ENCODE data around the gene DOCK2. TPM values are rescaled to one million over a fixed set of nuclear protein-coding genes. Genes with fewer than 3 reads are reported as not detected.

The DOCK2 gene
- polyA plus RNA-seq, 1 experiment: 1.6 TPM

DNA sequence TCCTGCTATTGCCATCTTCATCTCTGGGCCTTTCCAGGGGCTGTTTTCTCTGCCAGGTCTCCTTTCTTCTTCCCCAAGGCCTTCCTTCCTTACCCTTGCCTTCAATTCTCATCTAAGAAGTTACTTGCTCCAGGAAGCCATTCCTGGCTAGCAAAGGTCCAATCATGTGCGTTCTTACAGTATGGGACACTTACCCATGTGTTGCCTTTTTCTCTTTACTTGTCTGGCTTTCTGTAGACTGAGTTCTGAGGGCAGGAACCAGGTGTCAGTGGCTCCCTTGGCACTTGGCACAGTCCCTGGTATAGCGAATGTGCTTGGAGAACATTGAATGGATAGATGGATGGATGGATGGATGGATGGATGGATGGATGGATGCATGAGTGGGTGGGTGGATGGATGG, 478.9 kb downstream of the DOCK2 start:
- ChIA-PET POLR2A (no interaction called here), CTCF (no interaction called here)
- H3K9me3 ChIP-seq (ENCODE audit: control insufficient read depth, insufficient read depth, low read length): no peaks in the 10 kb centered on the region
- no peak overlapping the region for H3K27ac ChIP-seq (ENCODE audit: low read depth, low read length)
- H3K27me3 ChIP-seq (ENCODE audit: control insufficient read depth, insufficient read depth, low read length): peaks cover 2% of the 10 kb centered on the region
- H3K4me3 ChIP-seq (ENCODE audit: low read depth, low read length): no peak overlapping the region
- no peak for TF ChIP-seq CTCF (IDR thresholded peaks at IDR 0.05; ENCODE audit: low read depth, low read length)
- no peak for DNase-seq (ENCODE audit: low read depth, low spot score)

DNA sequence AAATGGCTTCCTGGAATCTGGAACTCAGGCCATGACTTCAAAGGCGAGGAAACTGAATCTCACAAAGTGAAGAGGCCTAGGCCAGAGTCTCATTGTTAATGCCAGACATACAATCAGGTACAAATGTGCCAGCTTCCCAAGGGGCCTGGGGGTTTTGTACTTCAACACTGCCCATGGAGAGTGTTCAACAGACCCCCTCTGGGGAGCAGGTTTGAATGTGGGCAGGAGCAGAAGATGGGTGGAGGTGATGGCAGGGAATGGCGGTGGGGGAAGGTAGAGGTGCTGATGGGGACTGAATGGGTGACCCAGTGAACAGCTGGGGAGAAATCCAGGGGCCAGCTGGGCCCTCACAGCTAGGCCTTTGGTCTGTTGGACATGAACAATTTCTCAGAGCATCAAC, 480.7 kb downstream of the DOCK2 start:
- Histone ChIP-seq H3K27me3 (ENCODE audit: control insufficient read depth, insufficient read depth, low read length) (peaks cover 2% of the 10 kb centered on the region), H3K27ac (ENCODE audit: low read depth, low read length) (no peak overlapping the region), H3K4me3 (ENCODE audit: low read depth, low read length) (no peak overlapping the region), H3K9me3 (ENCODE audit: control insufficient read depth, insufficient read depth, low read length) (no peaks in the 10 kb centered on the region)
- CTCF ChIA-PET: interaction anchor here (3.3 kb wide), 1 partner anchor 17 kb away, joined by 11 read pairs; no protein-coding TSS in a partner anchor
- TF ChIP-seq CTCF (IDR thresholded peaks at IDR 0.05; ENCODE audit: low read depth, low read length): no peak
- no peak for DNase-seq (ENCODE audit: low read depth, low spot score)
- POLR2A ChIA-PET: no interaction called here

DNA sequence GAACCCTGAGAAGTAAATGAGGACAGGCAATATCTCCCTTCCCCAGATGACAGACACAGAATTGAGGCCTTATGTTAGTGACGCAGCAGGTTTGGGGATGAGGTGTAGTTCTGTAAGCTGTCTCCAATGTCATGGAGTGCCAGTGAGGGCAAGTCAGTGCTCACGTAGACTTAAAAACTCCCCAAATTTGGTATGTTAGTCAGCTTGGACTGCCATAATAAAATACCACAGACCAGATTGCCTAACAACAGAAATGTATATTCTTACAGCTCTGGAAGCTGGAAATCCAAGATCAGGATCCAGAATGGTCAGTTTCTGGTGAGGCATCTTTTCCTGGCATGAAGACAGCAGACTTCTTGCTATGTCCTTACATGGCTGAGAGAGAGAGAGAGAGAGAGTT, 483.5 kb downstream of the DOCK2 start:
- H3K27ac ChIP-seq (ENCODE audit: low read depth, low read length): peak overlapping the region; percentile 94
- POLR2A ChIA-PET: interaction anchor here (0.6 kb wide), 1 partner anchor 149 kb away, joined by 10 read pairs; no protein-coding TSS in a partner anchor
- H3K27me3 ChIP-seq (ENCODE audit: control insufficient read depth, insufficient read depth, low read length): no peaks in the 10 kb centered on the region
- DNase-seq (ENCODE audit: low read depth, low spot score): peak; percentile 66
- CTCF ChIA-PET: interaction anchor here (1.0 to 1.3 kb wide), 2 partner anchors 50 to 64 kb away, joined by 4 to 6 read pairs; no protein-coding TSS in a partner anchor
- TF ChIP-seq CTCF (IDR thresholded peaks at IDR 0.05; ENCODE audit: low read depth, low read length): no peak
- H3K9me3 ChIP-seq (ENCODE audit: control insufficient read depth, insufficient read depth, low read length): no peaks in the 10 kb centered on the region
- H3K4me3 ChIP-seq (ENCODE audit: low read depth, low read length): no peak overlapping the region

DNA sequence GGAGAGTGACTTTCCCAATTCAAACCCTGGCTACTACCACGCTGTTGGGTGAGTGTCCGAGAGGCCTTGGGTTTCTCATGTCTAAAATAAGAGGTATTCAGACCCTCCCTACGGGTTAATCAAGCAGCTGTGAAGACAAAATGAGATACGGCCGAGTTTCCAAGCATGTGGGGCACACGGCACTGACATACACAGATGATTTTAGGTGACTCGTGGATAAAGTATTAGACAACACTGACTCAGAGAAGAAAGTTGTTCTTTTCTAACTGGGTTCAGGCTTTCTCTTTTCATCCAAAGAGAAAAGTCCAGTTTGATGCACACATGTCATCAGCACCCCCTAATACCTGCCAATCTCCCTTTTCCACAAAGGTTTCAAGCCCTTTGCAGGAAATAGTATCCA, 484.2 kb downstream of the DOCK2 start:
- ChIA-PET CTCF (interaction anchor here (1.0 kb wide), 1 partner anchor 50 kb away, joined by 4 read pairs; no protein-coding TSS in a partner anchor), POLR2A (no interaction called here)

GRCh38 chr5:170126061-170126460, 489.0 kb downstream of the DOCK2 start:
- Histone ChIP-seq H3K9me3 (ENCODE audit: control insufficient read depth, insufficient read depth, low read length) (no peaks in the 10 kb centered on the region), H3K4me3 (ENCODE audit: low read depth, low read length) (no peak overlapping the region), H3K27ac (ENCODE audit: low read depth, low read length) (no peak overlapping the region), H3K27me3 (ENCODE audit: control insufficient read depth, insufficient read depth, low read length) (no peaks in the 10 kb centered on the region)
- DNase-seq (ENCODE audit: low read depth, low spot score): no peak
- TF ChIP-seq CTCF (IDR thresholded peaks at IDR 0.05; ENCODE audit: low read depth, low read length): no peak
- POLR2A ChIA-PET: no interaction called here
- CTCF ChIA-PET: no interaction called here

More for the DNA sequence above, 484.2 kb downstream of the DOCK2 start:
- DNase-seq (ENCODE audit: low read depth, low spot score): peak; percentile 16
- Histone ChIP-seq H3K27me3 (ENCODE audit: control insufficient read depth, insufficient read depth, low read length) (no peaks in the 10 kb centered on the region), H3K9me3 (ENCODE audit: control insufficient read depth, insufficient read depth, low read length) (no peaks in the 10 kb centered on the region), H3K27ac (ENCODE audit: low read depth, low read length) (peak overlapping the region; percentile 94), H3K4me3 (ENCODE audit: low read depth, low read length) (no peak overlapping the region)
- TF ChIP-seq CTCF (IDR thresholded peaks at IDR 0.05; ENCODE audit: low read depth, low read length): no peak

Measured in AG04450 (cell line).